ENCODE results near the gene SPG7.

- TF ChIP-seq NFRKB (IDR thresholded peaks at IDR 0.05) = no peak
- no peak for TF ChIP-seq SUZ12 (IDR thresholded peaks at IDR 0.05)
- TF ChIP-seq TARDBP (IDR thresholded peaks at IDR 0.05) = no peak
- TF ChIP-seq FOXA1 (IDR thresholded peaks at IDR 0.05) = no peak
- no peak for TF ChIP-seq ARNT (IDR thresholded peaks at IDR 0.05)
- TF ChIP-seq CTBP1 (IDR thresholded peaks at IDR 0.05; ENCODE audit: borderline replicate concordance) = no peak
- TF ChIP-seq FOXK2 (IDR thresholded peaks at IDR 0.05) = no peak
- TF ChIP-seq HDGF (IDR thresholded peaks at IDR 0.05; ENCODE audit: borderline replicate concordance) = no peak
- TF ChIP-seq SP1 (IDR thresholded peaks at IDR 0.05) = no peak
- no peak for TF ChIP-seq FOXM1 (IDR thresholded peaks at IDR 0.05; ENCODE audit: borderline replicate concordance)
- TF ChIP-seq PKNOX1 (IDR thresholded peaks at IDR 0.05) = no peak
- no peak for TF ChIP-seq LEF1 (IDR thresholded peaks at IDR 0.05; ENCODE audit: borderline replicate concordance)
- TF ChIP-seq BHLHE40 (IDR thresholded peaks at IDR 0.05; ENCODE audit: borderline replicate concordance) = no peak
- TF ChIP-seq L3MBTL2 (conservative IDR thresholded peaks at IDR 0.05) = no peak
Observed at GRCh38 chr16:89536371-89536770, 28.2 kb downstream of the SPG7 start.
